Endothelial cell of umbilical vein (primary cell): ENCODE results near the gene SART3. TPM values are rescaled to one million over a fixed set of nuclear protein-coding genes. Genes with fewer than 3 reads are reported as not detected.

Source experiments
- BruUV-seq: library from RNA; stranded (reverse); fragments of 400-500 nt; replicated peaks from 2 replicates; lab custom pipeline; 2021; lab: Mats Ljungman, UMichigan
- CTCF ChIA-PET: fragments of 300-600, 350-600 bp; sonication (Branson Sonifier 250); formaldehyde crosslinking; loops from one replicate; lab custom pipeline; 2021; ENCODE audit warnings: antibody characterized with exemption, inconsistent platforms; lab: Charles Lee
- POLR2A ChIA-PET: fragments of 300-600, 350-600 bp; sonication (Branson Sonifier 250); formaldehyde crosslinking; loops from one replicate; lab custom pipeline; 2021; ENCODE audit warnings: antibody characterized with exemption, inconsistent platforms; lab: Charles Lee
- DNase-seq: peaks from one replicate; pipeline ENCODE4 v3.0.0-alpha.2; 2011; ENCODE audit warnings: low read depth, low spot score
- FAIRE-seq: peaks from 2 replicates; lab custom pipeline; 2011; peaks lifted over from hg19 to GRCh38; lab: Jason Lieb, UNC
- H2AFZ ChIP-seq: 2 replicates; pipeline ENCODE4 v1.6.0; 2012; ENCODE audit warnings: low read depth, low read length, control low read depth, inconsistent platforms
- H3K27ac ChIP-seq: 2 replicates; pipeline ENCODE4 v1.5.1; 2011; ENCODE audit warnings: low read depth, mild to moderate bottlenecking, control low read depth, low read length, moderate library complexity; ENCODE audit not compliant: insufficient read depth
- H3K27me3 ChIP-seq, 2 experiments: 2 replicates each; pipeline versions ENCODE4 v1.6.0 to v1.6.1; 2011; ENCODE audit warnings: low read length in 2 of 2, mixed read lengths in 1 of 2; ENCODE audit not compliant: control insufficient read depth in 2 of 2, insufficient read depth in 2 of 2
- H3K36me3 ChIP-seq, 2 experiments: 2 replicates in 1 of 2; 3 replicates in 1 of 2; pipeline ENCODE4 v1.5.1; 2011; ENCODE audit warnings: low read length in 2 of 2, mild to moderate bottlenecking in 1 of 2, moderate library complexity in 1 of 2; ENCODE audit not compliant: control insufficient read depth in 2 of 2, insufficient read depth in 2 of 2; ENCODE audit errors: extremely low read depth in 1 of 2
- H3K4me1 ChIP-seq: 3 replicates; pipeline ENCODE4 v1.5.1; 2011; ENCODE audit warnings: mild to moderate bottlenecking, low read length; ENCODE audit not compliant: control insufficient read depth, insufficient read depth; ENCODE audit errors: extremely low read depth
- H3K4me2 ChIP-seq: 2 replicates; pipeline ENCODE4 v1.6.1; 2011; ENCODE audit warnings: low read length, control low read depth, mixed read lengths; ENCODE audit not compliant: insufficient read depth
- H3K4me3 ChIP-seq, 3 experiments: fragments of 200-600 bp in 1 of 3; sonication (generic), shearing (Covaris generic) in 1 of 3; replicated peaks in 1 of 3; 2 replicates each; pipeline ENCODE4 v1.5.1; 2011 to 2016; ENCODE audit warnings: control low read depth in 3 of 3, low read length in 3 of 3, mild to moderate bottlenecking in 2 of 3, inconsistent platforms in 1 of 3, low read depth in 1 of 3, moderate library complexity in 1 of 3; ENCODE audit not compliant: insufficient read depth in 1 of 3
- H3K79me2 ChIP-seq: 2 replicates; pipeline ENCODE4 v1.6.0; 2012; ENCODE audit warnings: low read length, inconsistent platforms; ENCODE audit not compliant: control insufficient read depth, insufficient read depth
- H3K9ac ChIP-seq: replicated peaks from 2 replicates; pipeline ENCODE3; 2011; ENCODE audit warnings: low read length, control low read depth; ENCODE audit not compliant: insufficient read depth; ENCODE audit errors: extremely low read depth
- H3K9me1 ChIP-seq: replicated peaks from 3 replicates; pipeline ENCODE4 v1.6.0; 2011; ENCODE audit warnings: mild to moderate bottlenecking, low read length; ENCODE audit not compliant: control insufficient read depth, insufficient read depth; ENCODE audit errors: extremely low read depth
- H3K9me3 ChIP-seq: replicated peaks from 2 replicates; pipeline ENCODE4 v1.5.1; 2012; ENCODE audit warnings: low read length, inconsistent platforms; ENCODE audit not compliant: control insufficient read depth, insufficient read depth
- H4K20me1 ChIP-seq: replicated peaks from 2 replicates; pipeline ENCODE3; 2011; ENCODE audit warnings: mild to moderate bottlenecking, low read length; ENCODE audit not compliant: control insufficient read depth, insufficient read depth; ENCODE audit errors: extremely low read depth
- EZH2 ChIP-seq: IDR thresholded peaks from 2 replicates; pipeline ENCODE4 v1.6.1; 2012; ENCODE audit warnings: borderline replicate concordance, low read depth, mild to moderate bottlenecking, moderate library complexity, low read length, inconsistent platforms; ENCODE audit not compliant: severe bottlenecking
- FOS ChIP-seq: IDR thresholded peaks from 2 replicates; pipeline ENCODE4 v1.6.1; 2011; ENCODE audit warnings: mild to moderate bottlenecking, low read length, moderate library complexity, borderline replicate concordance; ENCODE audit not compliant: insufficient read depth
- GATA2 ChIP-seq: IDR thresholded peaks from 2 replicates; pipeline ENCODE4 v1.7.0; 2011; ENCODE audit warnings: low read depth, mild to moderate bottlenecking, moderate library complexity, mixed read lengths, low read length; ENCODE audit not compliant: insufficient read length, insufficient read depth
- JUN ChIP-seq: IDR thresholded peaks from 2 replicates; pipeline ENCODE4 v1.6.1; 2011; ENCODE audit warnings: borderline replicate concordance, low read depth; ENCODE audit not compliant: insufficient read length, insufficient read depth
- MYC ChIP-seq: IDR thresholded peaks from one replicate; pipeline ENCODE4 v1.6.1; 2011; ENCODE audit warnings: mild to moderate bottlenecking, low read depth, low read length
- POLR2A ChIP-seq: IDR thresholded peaks from 2 replicates; pipeline ENCODE4 v1.6.1; 2012; ENCODE audit warnings: low read depth, mild to moderate bottlenecking, control low read depth, low read length
- POLR2AphosphoS5 ChIP-seq: IDR thresholded peaks from 2 replicates; pipeline ENCODE4 v1.6.1; 2012; ENCODE audit warnings: low read depth, mild to moderate bottlenecking, control low read depth, low read length, moderate library complexity; ENCODE audit not compliant: insufficient read depth
- dilution Hi-C: fragments of 300-500 bp; cut with MboI; formaldehyde crosslinking; loops from one replicate; pipeline ENCODE4 v1.15.0; 2019; ENCODE audit warnings: low sequenced_read_pairs; ENCODE audit not compliant: extremely low pct_ligation_motif_present
- intact Hi-C: fragments of 100-400 bp; cut with micrococcal nuclease; formaldehyde crosslinking; loops from one replicate; pipeline ENCODE4 v1.10.0; 2022
- polyA plus RNA-seq, 4 experiments: library from polyadenylated mRNA; depleted of rRNA in 3 of 4; stranded (reverse) in 3 of 4; unstranded in 1 of 4; fragments of >200 nt; gene quantifications; 2 replicates each; pipeline versions ENCODE4 v1.2.1 to v1.2.3, GENCODE V29; 2011 to 2012; ENCODE audit warnings: missing spikeins in 1 of 4
- total RNA-seq: library from RNA; stranded (reverse); gene quantifications from 2 replicates; pipeline ENCODE4 v1.2.3, GENCODE V29; 2021
- TF ChIP-seq, protein P1 (sequence below), 2 donors: IDR thresholded peaks; 1 replicate in 1 of 2; 2 replicates in 1 of 2; pipeline ENCODE4 v1.5.1; 2011; ENCODE audit warnings: low read length in 2 of 2, mild to moderate bottlenecking in 2 of 2, moderate library complexity in 2 of 2, control low read depth in 1 of 2, inconsistent platforms in 1 of 2, low read depth in 1 of 2; ENCODE audit not compliant: insufficient read depth in 1 of 2; ENCODE audit errors: extremely low read depth in 1 of 2
- TF ChIP-seq, protein P2 (sequence below): IDR thresholded peaks from 2 replicates; pipeline ENCODE4 v1.6.1; 2011; ENCODE audit not compliant: insufficient read depth, insufficient read length

SART3 gene
- total and polyA plus RNA-seq, 2 donors (not counting 3 experiments of a cell fraction or from before 2014, with no cell fraction given): 13.9 to 50.7 TPM

DNA sequence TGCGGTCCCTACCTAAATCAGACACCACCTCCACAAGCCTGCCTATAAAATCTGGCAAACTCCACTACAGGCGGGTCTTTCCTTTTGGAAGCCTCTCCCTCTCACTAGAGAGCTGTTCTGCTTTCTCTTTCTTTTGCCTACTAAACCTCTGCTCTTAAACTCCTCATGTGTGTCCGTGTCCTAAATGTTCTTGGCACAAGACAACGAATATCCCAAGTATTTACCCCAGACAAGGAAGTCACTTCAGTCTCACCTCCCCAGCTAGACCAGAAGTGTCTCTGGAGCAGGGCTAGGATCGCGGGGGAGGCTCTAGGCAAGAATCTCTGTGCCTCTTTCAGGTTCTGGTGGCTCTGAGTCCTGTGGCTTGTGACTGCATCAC, 83.1 kb downstream of the SART3 start:
- BruUV-seq: no TSS peak
- H4K20me1 ChIP-seq: no peaks in the 10 kb centered on the region
- dilution Hi-C loops (no loop called here), intact Hi-C loops (no loop called here)
- H3K4me3 ChIP-seq: no peak overlapping the region
- H3K36me3 ChIP-seq: no peaks in the 10 kb centered on the region
- H3K4me2 ChIP-seq: no peak overlapping the region
- H2AFZ ChIP-seq: no peak overlapping the region
- H3K9me3 ChIP-seq: no peaks in the 10 kb centered on the region
- TF ChIP-seq FOS: no peak
- no peak for TF ChIP-seq GATA2
- no peak for TF ChIP-seq EZH2
- TF ChIP-seq POLR2AphosphoS5: no peak
- TF ChIP-seq JUN: no peak
- no peak for TF ChIP-seq MYC
- TF ChIP-seq, protein P1, sequence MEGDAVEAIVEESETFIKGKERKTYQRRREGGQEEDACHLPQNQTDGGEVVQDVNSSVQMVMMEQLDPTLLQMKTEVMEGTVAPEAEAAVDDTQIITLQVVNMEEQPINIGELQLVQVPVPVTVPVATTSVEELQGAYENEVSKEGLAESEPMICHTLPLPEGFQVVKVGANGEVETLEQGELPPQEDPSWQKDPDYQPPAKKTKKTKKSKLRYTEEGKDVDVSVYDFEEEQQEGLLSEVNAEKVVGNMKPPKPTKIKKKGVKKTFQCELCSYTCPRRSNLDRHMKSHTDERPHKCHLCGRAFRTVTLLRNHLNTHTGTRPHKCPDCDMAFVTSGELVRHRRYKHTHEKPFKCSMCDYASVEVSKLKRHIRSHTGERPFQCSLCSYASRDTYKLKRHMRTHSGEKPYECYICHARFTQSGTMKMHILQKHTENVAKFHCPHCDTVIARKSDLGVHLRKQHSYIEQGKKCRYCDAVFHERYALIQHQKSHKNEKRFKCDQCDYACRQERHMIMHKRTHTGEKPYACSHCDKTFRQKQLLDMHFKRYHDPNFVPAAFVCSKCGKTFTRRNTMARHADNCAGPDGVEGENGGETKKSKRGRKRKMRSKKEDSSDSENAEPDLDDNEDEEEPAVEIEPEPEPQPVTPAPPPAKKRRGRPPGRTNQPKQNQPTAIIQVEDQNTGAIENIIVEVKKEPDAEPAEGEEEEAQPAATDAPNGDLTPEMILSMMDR (IDR thresholded peaks at IDR 0.05; ENCODE audit: extremely low read depth in 1 of 2, insufficient read depth in 1 of 2, low read depth in 1 of 2, low read length in 2 of 2): no peak
- no peak for TF ChIP-seq POLR2A
- TF ChIP-seq, protein P2, sequence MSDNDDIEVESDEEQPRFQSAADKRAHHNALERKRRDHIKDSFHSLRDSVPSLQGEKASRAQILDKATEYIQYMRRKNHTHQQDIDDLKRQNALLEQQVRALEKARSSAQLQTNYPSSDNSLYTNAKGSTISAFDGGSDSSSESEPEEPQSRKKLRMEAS: no peak
- H3K4me1 ChIP-seq: no peaks in the 10 kb centered on the region
- H3K79me2 ChIP-seq: no peaks in the 10 kb centered on the region
- ChIA-PET POLR2A (no interaction called here), CTCF (no interaction called here)
- DNase-seq (no peak), FAIRE-seq (no peak)
- H3K9ac ChIP-seq: no peak overlapping the region
- H3K27me3 ChIP-seq: no peaks in the 10 kb centered on the region
- H3K27ac ChIP-seq: no peak overlapping the region
- no peaks in the 10 kb centered on the region for H3K9me1 ChIP-seq
